ENCODE results near the gene SYN1. TPM values are rescaled to one million over a fixed set of nuclear protein-coding genes. Genes with fewer than 3 reads are reported as not detected.

Gene SYN1
- total and polyA plus RNA-seq, 2 experiments from 2014 or later = 3.6 to 6.7 TPM

DNA sequence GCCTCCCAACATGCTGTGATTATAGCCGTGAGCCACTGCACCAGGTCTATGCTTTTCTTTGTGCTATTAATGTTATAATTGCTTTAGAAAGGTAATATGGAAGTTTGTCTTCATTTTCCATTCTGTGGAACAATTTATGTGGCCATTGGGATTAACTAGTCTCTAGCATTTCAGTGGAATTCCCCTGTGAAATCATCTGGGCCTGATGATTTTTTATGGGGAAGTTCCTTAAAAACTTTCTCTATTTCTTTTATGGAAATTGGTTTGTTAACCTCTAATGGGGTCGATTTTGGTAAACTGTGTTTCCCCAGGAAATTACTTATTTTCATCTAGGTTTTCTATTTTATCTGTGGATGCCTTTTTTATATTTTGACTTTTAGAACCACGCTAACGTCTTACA lies 26.1 kb downstream of the SYN1 start:
- Histone ChIP-seq H3K27ac (ENCODE audit: low read depth) (no peak overlapping the region), H3F3A (replicated peaks; ENCODE audit: low read depth) (no peaks in the 10 kb centered on the region), H3K27me3 (ENCODE audit: insufficient read depth) (no peaks in the 10 kb centered on the region), H3K9me2 (ENCODE audit: insufficient read depth) (no peaks in the 10 kb centered on the region), H3K79me2 (replicated peaks; ENCODE audit: insufficient read depth) (no peaks in the 10 kb centered on the region), H4K20me1 (replicated peaks; ENCODE audit: insufficient read depth) (no peaks in the 10 kb centered on the region), H3K4me2 (no peak overlapping the region), H3K4me3 (no peak overlapping the region), H2AFZ (no peak overlapping the region), H3K4me1 (ENCODE audit: insufficient read depth) (no peaks in the 10 kb centered on the region), H3K36me3 (ENCODE audit: insufficient read depth) (no peaks in the 10 kb centered on the region)
- TF ChIP-seq ETS1 (IDR thresholded peaks at IDR 0.05) (no peak), JUNB (IDR thresholded peaks at IDR 0.05; ENCODE audit: unreplicated experiment) (no peak), ZNF114 (CRISPR knock-in tag; IDR thresholded peaks at IDR 0.05) (no peak), STAT1 (IDR thresholded peaks at IDR 0.05; ENCODE audit: unreplicated experiment) (no peak), EZH2phosphoT487 (IDR thresholded peaks at IDR 0.05; ENCODE audit: unreplicated experiment) (no peak), ZNF331 (CRISPR knock-in tag; IDR thresholded peaks at IDR 0.05; ENCODE audit: low read depth) (no peak), EZH2 (IDR thresholded peaks at IDR 0.05; ENCODE audit: low read depth, unreplicated experiment) (no peak), POLR2AphosphoS5 (IDR thresholded peaks at IDR 0.05; ENCODE audit: low read depth) (no peak), NANOG (IDR thresholded peaks at IDR 0.05; ENCODE audit: borderline replicate concordance) (no peak), CREB1 (CRISPR knock-in tag; IDR thresholded peaks at IDR 0.05; ENCODE audit: low read depth) (no peak)
- TF ChIP-seq, protein P1, sequence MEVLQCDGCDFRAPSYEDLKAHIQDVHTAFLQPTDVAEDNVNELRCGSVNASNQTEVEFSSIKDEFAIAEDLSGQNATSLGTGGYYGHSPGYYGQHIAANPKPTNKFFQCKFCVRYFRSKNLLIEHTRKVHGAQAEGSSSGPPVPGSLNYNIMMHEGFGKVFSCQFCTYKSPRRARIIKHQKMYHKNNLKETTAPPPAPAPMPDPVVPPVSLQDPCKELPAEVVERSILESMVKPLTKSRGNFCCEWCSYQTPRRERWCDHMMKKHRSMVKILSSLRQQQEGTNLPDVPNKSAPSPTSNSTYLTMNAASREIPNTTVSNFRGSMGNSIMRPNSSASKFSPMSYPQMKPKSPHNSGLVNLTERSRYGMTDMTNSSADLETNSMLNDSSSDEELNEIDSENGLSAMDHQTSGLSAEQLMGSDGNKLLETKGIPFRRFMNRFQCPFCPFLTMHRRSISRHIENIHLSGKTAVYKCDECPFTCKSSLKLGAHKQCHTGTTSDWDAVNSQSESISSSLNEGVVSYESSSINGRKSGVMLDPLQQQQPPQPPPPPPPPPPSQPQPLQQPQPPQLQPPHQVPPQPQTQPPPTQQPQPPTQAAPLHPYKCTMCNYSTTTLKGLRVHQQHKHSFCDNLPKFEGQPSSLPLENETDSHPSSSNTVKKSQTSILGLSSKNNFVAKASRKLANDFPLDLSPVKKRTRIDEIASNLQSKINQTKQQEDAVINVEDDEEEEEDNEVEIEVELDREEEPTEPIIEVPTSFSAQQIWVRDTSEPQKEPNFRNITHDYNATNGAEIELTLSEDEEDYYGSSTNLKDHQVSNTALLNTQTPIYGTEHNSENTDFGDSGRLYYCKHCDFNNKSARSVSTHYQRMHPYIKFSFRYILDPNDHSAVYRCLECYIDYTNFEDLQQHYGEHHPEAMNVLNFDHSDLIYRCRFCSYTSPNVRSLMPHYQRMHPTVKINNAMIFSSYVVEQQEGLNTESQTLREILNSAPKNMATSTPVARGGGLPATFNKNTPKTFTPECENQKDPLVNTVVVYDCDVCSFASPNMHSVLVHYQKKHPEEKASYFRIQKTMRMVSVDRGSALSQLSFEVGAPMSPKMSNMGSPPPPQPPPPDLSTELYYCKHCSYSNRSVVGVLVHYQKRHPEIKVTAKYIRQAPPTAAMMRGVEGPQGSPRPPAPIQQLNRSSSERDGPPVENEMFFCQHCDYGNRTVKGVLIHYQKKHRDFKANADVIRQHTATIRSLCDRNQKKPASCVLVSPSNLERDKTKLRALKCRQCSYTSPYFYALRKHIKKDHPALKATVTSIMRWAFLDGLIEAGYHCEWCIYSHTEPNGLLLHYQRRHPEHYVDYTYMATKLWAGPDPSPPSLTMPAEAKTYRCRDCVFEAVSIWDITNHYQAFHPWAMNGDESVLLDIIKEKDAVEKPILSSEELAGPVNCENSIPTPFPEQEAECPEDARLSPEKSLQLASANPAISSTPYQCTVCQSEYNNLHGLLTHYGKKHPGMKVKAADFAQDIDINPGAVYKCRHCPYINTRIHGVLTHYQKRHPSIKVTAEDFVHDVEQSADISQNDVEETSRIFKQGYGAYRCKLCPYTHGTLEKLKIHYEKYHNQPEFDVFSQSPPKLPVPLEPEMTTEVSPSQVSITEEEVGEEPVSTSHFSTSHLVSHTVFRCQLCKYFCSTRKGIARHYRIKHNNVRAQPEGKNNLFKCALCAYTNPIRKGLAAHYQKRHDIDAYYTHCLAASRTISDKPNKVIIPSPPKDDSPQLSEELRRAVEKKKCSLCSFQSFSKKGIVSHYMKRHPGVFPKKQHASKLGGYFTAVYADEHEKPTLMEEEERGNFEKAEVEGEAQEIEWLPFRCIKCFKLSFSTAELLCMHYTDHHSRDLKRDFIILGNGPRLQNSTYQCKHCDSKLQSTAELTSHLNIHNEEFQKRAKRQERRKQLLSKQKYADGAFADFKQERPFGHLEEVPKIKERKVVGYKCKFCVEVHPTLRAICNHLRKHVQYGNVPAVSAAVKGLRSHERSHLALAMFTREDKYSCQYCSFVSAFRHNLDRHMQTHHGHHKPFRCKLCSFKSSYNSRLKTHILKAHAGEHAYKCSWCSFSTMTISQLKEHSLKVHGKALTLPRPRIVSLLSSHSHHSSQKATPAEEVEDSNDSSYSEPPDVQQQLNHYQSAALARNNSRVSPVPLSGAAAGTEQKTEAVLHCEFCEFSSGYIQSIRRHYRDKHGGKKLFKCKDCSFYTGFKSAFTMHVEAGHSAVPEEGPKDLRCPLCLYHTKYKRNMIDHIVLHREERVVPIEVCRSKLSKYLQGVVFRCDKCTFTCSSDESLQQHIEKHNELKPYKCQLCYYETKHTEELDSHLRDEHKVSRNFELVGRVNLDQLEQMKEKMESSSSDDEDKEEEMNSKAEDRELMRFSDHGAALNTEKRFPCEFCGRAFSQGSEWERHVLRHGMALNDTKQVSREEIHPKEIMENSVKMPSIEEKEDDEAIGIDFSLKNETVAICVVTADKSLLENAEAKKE (CRISPR knock-in tag; IDR thresholded peaks at IDR 0.05) = no peak
- TF ChIP-seq, protein P2, sequence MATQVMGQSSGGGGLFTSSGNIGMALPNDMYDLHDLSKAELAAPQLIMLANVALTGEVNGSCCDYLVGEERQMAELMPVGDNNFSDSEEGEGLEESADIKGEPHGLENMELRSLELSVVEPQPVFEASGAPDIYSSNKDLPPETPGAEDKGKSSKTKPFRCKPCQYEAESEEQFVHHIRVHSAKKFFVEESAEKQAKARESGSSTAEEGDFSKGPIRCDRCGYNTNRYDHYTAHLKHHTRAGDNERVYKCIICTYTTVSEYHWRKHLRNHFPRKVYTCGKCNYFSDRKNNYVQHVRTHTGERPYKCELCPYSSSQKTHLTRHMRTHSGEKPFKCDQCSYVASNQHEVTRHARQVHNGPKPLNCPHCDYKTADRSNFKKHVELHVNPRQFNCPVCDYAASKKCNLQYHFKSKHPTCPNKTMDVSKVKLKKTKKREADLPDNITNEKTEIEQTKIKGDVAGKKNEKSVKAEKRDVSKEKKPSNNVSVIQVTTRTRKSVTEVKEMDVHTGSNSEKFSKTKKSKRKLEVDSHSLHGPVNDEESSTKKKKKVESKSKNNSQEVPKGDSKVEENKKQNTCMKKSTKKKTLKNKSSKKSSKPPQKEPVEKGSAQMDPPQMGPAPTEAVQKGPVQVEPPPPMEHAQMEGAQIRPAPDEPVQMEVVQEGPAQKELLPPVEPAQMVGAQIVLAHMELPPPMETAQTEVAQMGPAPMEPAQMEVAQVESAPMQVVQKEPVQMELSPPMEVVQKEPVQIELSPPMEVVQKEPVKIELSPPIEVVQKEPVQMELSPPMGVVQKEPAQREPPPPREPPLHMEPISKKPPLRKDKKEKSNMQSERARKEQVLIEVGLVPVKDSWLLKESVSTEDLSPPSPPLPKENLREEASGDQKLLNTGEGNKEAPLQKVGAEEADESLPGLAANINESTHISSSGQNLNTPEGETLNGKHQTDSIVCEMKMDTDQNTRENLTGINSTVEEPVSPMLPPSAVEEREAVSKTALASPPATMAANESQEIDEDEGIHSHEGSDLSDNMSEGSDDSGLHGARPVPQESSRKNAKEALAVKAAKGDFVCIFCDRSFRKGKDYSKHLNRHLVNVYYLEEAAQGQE (IDR thresholded peaks at IDR 0.05; ENCODE audit: unreplicated experiment) = no peak
- TF ChIP-seq, protein P3, sequence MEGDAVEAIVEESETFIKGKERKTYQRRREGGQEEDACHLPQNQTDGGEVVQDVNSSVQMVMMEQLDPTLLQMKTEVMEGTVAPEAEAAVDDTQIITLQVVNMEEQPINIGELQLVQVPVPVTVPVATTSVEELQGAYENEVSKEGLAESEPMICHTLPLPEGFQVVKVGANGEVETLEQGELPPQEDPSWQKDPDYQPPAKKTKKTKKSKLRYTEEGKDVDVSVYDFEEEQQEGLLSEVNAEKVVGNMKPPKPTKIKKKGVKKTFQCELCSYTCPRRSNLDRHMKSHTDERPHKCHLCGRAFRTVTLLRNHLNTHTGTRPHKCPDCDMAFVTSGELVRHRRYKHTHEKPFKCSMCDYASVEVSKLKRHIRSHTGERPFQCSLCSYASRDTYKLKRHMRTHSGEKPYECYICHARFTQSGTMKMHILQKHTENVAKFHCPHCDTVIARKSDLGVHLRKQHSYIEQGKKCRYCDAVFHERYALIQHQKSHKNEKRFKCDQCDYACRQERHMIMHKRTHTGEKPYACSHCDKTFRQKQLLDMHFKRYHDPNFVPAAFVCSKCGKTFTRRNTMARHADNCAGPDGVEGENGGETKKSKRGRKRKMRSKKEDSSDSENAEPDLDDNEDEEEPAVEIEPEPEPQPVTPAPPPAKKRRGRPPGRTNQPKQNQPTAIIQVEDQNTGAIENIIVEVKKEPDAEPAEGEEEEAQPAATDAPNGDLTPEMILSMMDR (conservative IDR thresholded peaks at IDR 0.05; ENCODE audit: low read depth in 2 of 2) = no peak
- H3K4me3 Mint-ChIP-seq = no peak overlapping the region
- H3K27me3 Mint-ChIP-seq (ENCODE audit: insufficient read depth, low read depth, poor library complexity) = no peaks in the 10 kb centered on the region
- no peaks in the 10 kb centered on the region for H3K9me3 Mint-ChIP-seq
- no peaks in the 10 kb centered on the region for H3K4me1 Mint-ChIP-seq
- H3K36me3 Mint-ChIP-seq (ENCODE audit: low read depth) = peaks cover 4% of the 10 kb centered on the region; the same call in 1 of the 3 replicates
- ATAC-seq = no peak
- no peak for DNase-seq (ENCODE audit: low spot score)
- H3K27ac Mint-ChIP-seq = no peak overlapping the region

All from GM23338 (cell line).